Lower lobe of right lung (tissue), 2 donors: ENCODE results near the gene SNCA. TPM values are rescaled to one million over a fixed set of nuclear protein-coding genes. Genes with fewer than 3 reads are reported as not detected.

Source experiments
- ATAC-seq, 2 donors: fragments of 200-7000 bp; cut with Tn5 transposase; one replicate each; pipeline ENCODE4 v1.9.1; 2020 to 2022; ENCODE audit warnings: mild to moderate bottlenecking in 2 of 2, moderate library complexity in 2 of 2
- DNase-seq: peaks from one replicate; pipeline ENCODE4 v3.0.0-alpha.2; 2020
- H3K27ac ChIP-seq: fragments of 200-600 bp; one replicate; pipeline ENCODE4 v1.8.0; 2022
- H3K27me3 ChIP-seq: fragments of 200-600 bp; one replicate; pipeline ENCODE4 v1.8.0; 2022; ENCODE audit warnings: low read depth
- H3K36me3 ChIP-seq: fragments of 200-600 bp; one replicate; pipeline ENCODE4 v1.8.0; 2022; ENCODE audit warnings: mild to moderate bottlenecking
- H3K4me1 ChIP-seq: fragments of 200-600 bp; one replicate; pipeline ENCODE4 v1.8.0; 2022
- H3K4me3 ChIP-seq: fragments of 200-600 bp; one replicate; pipeline ENCODE4 v1.8.0; 2022; ENCODE audit warnings: mild to moderate bottlenecking
- H3K9me3 ChIP-seq: fragments of 200-600 bp; one replicate; pipeline ENCODE4 v1.8.0; 2022
- CTCF ChIP-seq: fragments of 200-600 bp; IDR thresholded peaks from one replicate; pipeline ENCODE4 v1.8.0; 2022; ENCODE audit warnings: antibody characterized with exemption, mild to moderate bottlenecking
- intact Hi-C: fragments of 100-400 bp; cut with DNase I; formaldehyde crosslinking; loops from one replicate; pipeline ENCODE4 v1.11.0; 2022
- total RNA-seq: library from RNA; stranded (reverse); fragmentation: NEBNext Ultra II Directional; extraction: Animal tissue kit (Norgen Biotek cat#: 25700); gene quantifications from one replicate; pipeline ENCODE4 v1.2.1, GENCODE V29; 2021
- donor health status: DM: no; HTN: yes; CAD: no; lungs with severe emphysema.

SNCA gene
- total RNA-seq, 1 donor from 2014 or later: 7.8 TPM

- Histone ChIP-seq H3K4me3 (no peak overlapping the region), H3K27ac (no peak overlapping the region), H3K4me1 (no peaks in the 10 kb centered on the region), H3K36me3 (no peaks in the 10 kb centered on the region), H3K27me3 (no peaks in the 10 kb centered on the region), H3K9me3 (no peaks in the 10 kb centered on the region)
- DNase-seq (no peak), ATAC-seq (no peak)
- TF ChIP-seq CTCF: no peak
- intact Hi-C loops: no loop called here
These were observed 112.2 kb downstream of the SNCA start for GRCh38 chr4:89724716-89725115.

- no peaks in the 10 kb centered on the region for H3K9me3 ChIP-seq
- ATAC-seq (no peak), DNase-seq (no peak)
- no peaks in the 10 kb centered on the region for H3K4me1 ChIP-seq
- H3K36me3 ChIP-seq: no peaks in the 10 kb centered on the region
- no peak overlapping the region for H3K4me3 ChIP-seq
- H3K27me3 ChIP-seq: no peaks in the 10 kb centered on the region
- no peak overlapping the region for H3K27ac ChIP-seq
- no peak for TF ChIP-seq CTCF
- intact Hi-C loops: no loop called here
These were observed 113.9 kb downstream of the SNCA start for GRCh38 chr4:89723096-89723495.

GRCh38 chr4:89722517-89722916 is 114.4 kb downstream of the SNCA start:
- no peak for ATAC-seq
- no peak for TF ChIP-seq CTCF

GRCh38 chr4:89720981-89721380 is 116.0 kb downstream of the SNCA start:
- no peak for TF ChIP-seq CTCF
- DNase-seq: no peak
- Histone ChIP-seq H3K4me1 (no peaks in the 10 kb centered on the region), H3K27ac (no peak overlapping the region), H3K9me3 (no peaks in the 10 kb centered on the region), H3K27me3 (no peaks in the 10 kb centered on the region), H3K36me3 (no peaks in the 10 kb centered on the region), H3K4me3 (no peak overlapping the region)
- intact Hi-C loops: no loop called here
- no peak for ATAC-seq

More at GRCh38 chr4:89722517-89722916, 114.4 kb downstream of the SNCA start:
- Histone ChIP-seq H3K27me3 (no peaks in the 10 kb centered on the region), H3K9me3 (no peaks in the 10 kb centered on the region), H3K4me3 (no peak overlapping the region), H3K4me1 (no peaks in the 10 kb centered on the region), H3K36me3 (no peaks in the 10 kb centered on the region), H3K27ac (no peak overlapping the region)
- intact Hi-C loops: no loop called here
- DNase-seq: no peak

GRCh38 chr4:89719536-89720090 is 117.3 kb downstream of the SNCA start:
- Histone ChIP-seq H3K27me3 (no peaks in the 10 kb centered on the region), H3K36me3 (no peaks in the 10 kb centered on the region), H3K4me1 (no peaks in the 10 kb centered on the region), H3K9me3 (no peaks in the 10 kb centered on the region), H3K4me3 (no peak overlapping the region), H3K27ac (no peak overlapping the region)
- DNase-seq: no peak
- TF ChIP-seq CTCF: no peak
- no peak for ATAC-seq
- intact Hi-C loops: no loop called here

GRCh38 chr4:89716893-89717292 is 120.1 kb downstream of the SNCA start:
- TF ChIP-seq CTCF: no peak
- intact Hi-C loops: no loop called here
- Histone ChIP-seq H3K27me3 (no peaks in the 10 kb centered on the region), H3K9me3 (no peaks in the 10 kb centered on the region), H3K27ac (no peak overlapping the region), H3K36me3 (no peaks in the 10 kb centered on the region), H3K4me1 (no peaks in the 10 kb centered on the region), H3K4me3 (no peak overlapping the region)
- DNase-seq (no peak), ATAC-seq (no peak)
